Measurements from ENCODE around the gene COL6A3.

COL6A3 gene

DNA sequence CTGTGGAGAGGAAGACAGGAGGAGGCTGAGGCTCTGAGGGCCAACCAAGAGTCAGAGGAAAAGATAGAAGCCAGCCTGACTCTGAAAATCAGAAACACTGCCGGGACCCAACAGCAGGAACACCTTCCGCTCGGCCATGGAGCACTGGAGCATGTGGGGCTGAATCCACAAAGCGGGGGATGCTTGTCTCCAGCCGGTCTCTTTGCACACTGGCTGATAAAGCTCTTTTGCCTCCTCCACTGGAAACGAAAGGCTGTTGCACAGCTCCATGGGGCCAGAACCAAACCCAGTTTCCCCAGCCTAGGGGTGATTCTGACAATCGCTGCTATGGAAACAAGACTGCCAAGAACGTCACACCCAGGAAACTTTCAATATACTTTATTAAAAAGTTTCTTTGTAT is 90.3 kb downstream of the COL6A3 start:
- TF ChIP-seq, protein P1, sequence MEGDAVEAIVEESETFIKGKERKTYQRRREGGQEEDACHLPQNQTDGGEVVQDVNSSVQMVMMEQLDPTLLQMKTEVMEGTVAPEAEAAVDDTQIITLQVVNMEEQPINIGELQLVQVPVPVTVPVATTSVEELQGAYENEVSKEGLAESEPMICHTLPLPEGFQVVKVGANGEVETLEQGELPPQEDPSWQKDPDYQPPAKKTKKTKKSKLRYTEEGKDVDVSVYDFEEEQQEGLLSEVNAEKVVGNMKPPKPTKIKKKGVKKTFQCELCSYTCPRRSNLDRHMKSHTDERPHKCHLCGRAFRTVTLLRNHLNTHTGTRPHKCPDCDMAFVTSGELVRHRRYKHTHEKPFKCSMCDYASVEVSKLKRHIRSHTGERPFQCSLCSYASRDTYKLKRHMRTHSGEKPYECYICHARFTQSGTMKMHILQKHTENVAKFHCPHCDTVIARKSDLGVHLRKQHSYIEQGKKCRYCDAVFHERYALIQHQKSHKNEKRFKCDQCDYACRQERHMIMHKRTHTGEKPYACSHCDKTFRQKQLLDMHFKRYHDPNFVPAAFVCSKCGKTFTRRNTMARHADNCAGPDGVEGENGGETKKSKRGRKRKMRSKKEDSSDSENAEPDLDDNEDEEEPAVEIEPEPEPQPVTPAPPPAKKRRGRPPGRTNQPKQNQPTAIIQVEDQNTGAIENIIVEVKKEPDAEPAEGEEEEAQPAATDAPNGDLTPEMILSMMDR (IDR thresholded peaks at IDR 0.05; ENCODE audit: low read depth, low read length, missing control alignments) = no peak
- H3K4me3 ChIP-seq (replicated peaks; ENCODE audit: low read depth, low read length) = no peak overlapping the region
- no peak for DNase-seq (ENCODE audit: extremely low read depth, low read depth)

DNA sequence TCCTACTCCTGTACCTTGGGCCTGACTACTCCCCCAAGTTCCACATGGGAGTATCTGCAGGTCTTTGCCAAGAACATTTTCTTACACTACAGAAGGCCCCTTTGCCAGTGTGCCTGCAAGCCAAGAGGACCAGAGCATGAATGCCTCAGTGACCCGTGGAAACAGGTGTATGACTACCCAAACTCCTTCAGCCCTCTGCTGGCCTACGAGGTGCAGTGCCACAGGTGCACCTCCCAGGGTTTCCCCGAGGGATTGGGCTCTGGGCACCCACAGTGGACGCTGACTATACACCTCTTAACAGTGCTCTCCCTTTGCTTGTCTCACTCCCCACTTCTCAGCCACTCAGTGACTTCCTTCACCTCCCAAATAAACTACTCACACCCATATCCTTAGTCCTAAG is 91.4 kb downstream of the COL6A3 start:
- DNase-seq (ENCODE audit: extremely low read depth, low read depth) = no peak
- no peak overlapping the region for H3K4me3 ChIP-seq (replicated peaks; ENCODE audit: low read depth, low read length)
- TF ChIP-seq, protein P1 (IDR thresholded peaks at IDR 0.05; ENCODE audit: low read depth, low read length, missing control alignments) = peak; percentile 35

DNA sequence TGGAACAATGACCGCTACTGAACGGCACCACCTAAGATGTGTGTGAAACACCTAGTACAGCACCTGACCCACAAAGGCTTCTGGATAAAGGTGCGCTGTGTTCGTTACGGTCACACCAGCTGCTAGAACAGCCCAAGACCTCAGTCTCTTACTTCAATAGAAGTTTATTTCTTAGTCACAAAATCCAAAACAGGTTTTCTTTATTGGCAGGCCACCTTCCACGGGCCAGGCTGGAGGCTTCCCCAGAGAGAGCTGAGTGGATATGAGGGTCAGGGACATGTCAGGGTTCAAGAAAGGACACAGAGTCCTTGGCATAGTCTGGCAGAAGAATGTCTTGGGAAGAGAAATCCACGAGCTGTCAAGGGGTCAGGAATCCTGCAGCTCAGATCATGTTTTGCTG is 92.2 kb downstream of the COL6A3 start:
- no peak for DNase-seq (ENCODE audit: extremely low read depth, low read depth)
- TF ChIP-seq, protein P1 (IDR thresholded peaks at IDR 0.05; ENCODE audit: low read depth, low read length, missing control alignments) = no peak
- H3K4me3 ChIP-seq (replicated peaks; ENCODE audit: low read depth, low read length) = no peak overlapping the region

- TF ChIP-seq, protein P1 (IDR thresholded peaks at IDR 0.05; ENCODE audit: low read depth, low read length, missing control alignments) = no peak
- no peak for DNase-seq (ENCODE audit: extremely low read depth, low read depth)
- no peak overlapping the region for H3K4me3 ChIP-seq (replicated peaks; ENCODE audit: low read depth, low read length)
Measured at GRCh38 chr2:237320801-237321560, 93.0 kb downstream of the COL6A3 start.

GRCh38 chr2:237319887-237320286 is 94.1 kb downstream of the COL6A3 start:
- TF ChIP-seq, protein P1 (IDR thresholded peaks at IDR 0.05; ENCODE audit: low read depth, low read length, missing control alignments) = no peak
- DNase-seq (ENCODE audit: extremely low read depth, low read depth) = no peak
- H3K4me3 ChIP-seq (replicated peaks; ENCODE audit: low read depth, low read length) = no peak overlapping the region

DNA sequence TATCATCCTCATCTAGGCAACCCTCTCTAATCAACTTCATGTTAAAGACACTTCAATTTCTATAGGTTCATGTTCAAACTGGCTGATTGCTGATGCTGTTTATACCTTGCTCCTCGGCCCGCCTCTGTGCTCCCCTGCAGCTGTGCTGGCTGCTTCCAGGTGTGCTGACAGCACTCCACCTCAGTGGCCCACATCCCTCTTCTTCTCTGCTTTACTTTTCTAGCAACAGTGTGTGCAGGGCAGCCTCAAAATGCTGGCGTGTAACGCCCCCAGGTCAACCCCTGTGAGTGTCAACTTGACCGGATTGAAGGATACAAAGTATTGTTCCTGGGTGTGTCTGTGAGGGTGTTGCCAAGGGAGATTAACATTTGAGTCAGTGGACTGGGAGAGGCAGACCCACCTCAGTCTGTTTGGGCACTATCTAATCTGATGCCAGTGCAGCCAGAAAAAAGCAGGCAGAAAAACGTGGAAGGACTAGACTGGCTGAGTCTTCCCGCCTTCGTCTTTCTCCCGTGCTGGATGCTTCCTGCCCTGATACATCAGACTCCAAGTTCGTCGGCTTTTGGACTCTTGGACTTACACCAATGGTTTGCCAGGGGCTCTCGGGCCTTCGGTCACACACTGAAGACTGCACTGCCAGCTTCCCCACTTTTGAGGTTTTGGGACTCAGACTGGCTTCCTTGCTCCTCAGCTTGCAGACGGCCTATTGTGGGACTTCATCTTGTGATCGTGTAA is 94.7 kb downstream of the COL6A3 start:
- no peak for DNase-seq (ENCODE audit: extremely low read depth, low read depth)
- TF ChIP-seq, protein P1 (IDR thresholded peaks at IDR 0.05; ENCODE audit: low read depth, low read length, missing control alignments) = no peak
- H3K4me3 ChIP-seq (replicated peaks; ENCODE audit: low read depth, low read length) = no peak overlapping the region
